Hepatocyte (in vitro differentiated cells): Measurements from ENCODE around the gene SPATA1. TPM values are rescaled to one million over a fixed set of nuclear protein-coding genes. Genes with fewer than 3 reads are reported as not detected.
"Not testable (repeated sequence)": the region's sequence is repeated elsewhere in the genome, so short reads cannot be mapped to it uniquely, and the experiment has no call there.

Experiments
- DNase-seq: peaks from one replicate; pipeline ENCODE4 v3.0.0-alpha.2; 2016; ENCODE audit warnings: low spot score
- H2AFZ ChIP-seq: fragments of 200-600 bp; sonication (generic); 2 replicates; pipeline ENCODE4 v1.6.0; 2016; ENCODE audit warnings: antibody characterized with exemption, mild to moderate bottlenecking
- H3K27ac ChIP-seq: fragments of 200-600 bp; sonication (generic); 2 replicates; pipeline ENCODE4 v1.5.1; 2016; ENCODE audit warnings: mild to moderate bottlenecking
- H3K27me3 ChIP-seq: fragments of 200-600 bp; sonication (generic); 2 replicates; pipeline ENCODE4 v1.6.1; 2016
- H3K36me3 ChIP-seq: fragments of 200-600 bp; sonication (generic); replicated peaks from 2 replicates; pipeline ENCODE4 v1.5.1; 2016; ENCODE audit warnings: low read depth; ENCODE audit not compliant: insufficient read depth
- H3K4me1 ChIP-seq: fragments of 200-600 bp; sonication (generic); 2 replicates; pipeline ENCODE4 v1.5.1; 2016; ENCODE audit warnings: mild to moderate bottlenecking, moderate library complexity; ENCODE audit not compliant: insufficient read depth
- H3K4me2 ChIP-seq: fragments of 200-600 bp; sonication (generic); 2 replicates; pipeline ENCODE4 v1.6.0; 2016
- H3K4me3 ChIP-seq: fragments of 200-600 bp; sonication (generic); 2 replicates; pipeline ENCODE4 v1.5.1; 2016; ENCODE audit warnings: mild to moderate bottlenecking
- H3K79me2 ChIP-seq: fragments of 200-600 bp; sonication (generic); 2 replicates; pipeline ENCODE4 v1.6.0; 2017; ENCODE audit warnings: mild to moderate bottlenecking
- H3K9me2 ChIP-seq: fragments of 200-600 bp; sonication (generic); replicated peaks from 2 replicates; pipeline ENCODE4 v1.6.0; 2017; ENCODE audit warnings: mild to moderate bottlenecking; ENCODE audit not compliant: insufficient read depth
- H3K9me3 ChIP-seq: fragments of 200-600 bp; sonication (generic); 2 replicates; pipeline ENCODE4 v1.5.1; 2016; ENCODE audit warnings: low read depth, mild to moderate bottlenecking
- H4K20me1 ChIP-seq: fragments of 200-600 bp; sonication (generic); 2 replicates; pipeline ENCODE4 v1.6.0; 2016; ENCODE audit warnings: mild to moderate bottlenecking; ENCODE audit not compliant: insufficient read depth, poor library complexity, severe bottlenecking
- CTCF ChIP-seq: fragments of 200-600 bp; sonication (generic); IDR thresholded peaks from 2 replicates; pipeline ENCODE4 v1.5.1; 2016; ENCODE audit warnings: antibody characterized with exemption, mild to moderate bottlenecking; ENCODE audit not compliant: poor library complexity
- EZH2 ChIP-seq: fragments of 200-600 bp; sonication (generic); IDR thresholded peaks from 2 replicates; pipeline ENCODE4 v1.6.1; 2016; ENCODE audit warnings: antibody characterized with exemption, mild to moderate bottlenecking, borderline replicate concordance
- EZH2phosphoT487 ChIP-seq: fragments of 200-600 bp; sonication (generic); IDR thresholded peaks from one replicate; pipeline ENCODE4 v1.6.1; 2018; ENCODE audit warnings: antibody characterized with exemption, mild to moderate bottlenecking, low read depth, moderate library complexity; ENCODE audit not compliant: unreplicated experiment, severe bottlenecking
- WGBS: methylation state at CpG from one replicate; pipeline ENCODE4 v1.1.6; 2016; ENCODE audit warnings: low lambda C conversion rate; ENCODE audit errors: missing lambda C conversion rate; 5-methylcytosine and 5-hydroxymethylcytosine counted together
- polyA plus RNA-seq: library from polyadenylated mRNA; unstranded; fragments of >200 nt; fragmentation: Nextera tagmentation; extraction: Ambion mirVana; gene quantifications from 2 replicates; pipeline ENCODE4 v1.2.1, GENCODE V29; 2016
- total RNA-seq: library from RNA; depleted of rRNA; stranded (reverse); fragments of >200 nt; gene quantifications from 2 replicates; pipeline ENCODE4 v1.2.3, GENCODE V29; 2014

Gene SPATA1
- total and polyA plus RNA-seq, 2 experiments from 2014 or later: 0.70 to 0.90 TPM

- no peak overlapping the region for H3K27ac ChIP-seq
- no peaks in the 10 kb centered on the region for H4K20me1 ChIP-seq
- H2AFZ ChIP-seq: no peak overlapping the region
- H3K9me2 ChIP-seq: no peaks in the 10 kb centered on the region
- no peak for DNase-seq
- no peak for TF ChIP-seq CTCF
- TF ChIP-seq EZH2: no peak
- no peak for TF ChIP-seq EZH2phosphoT487
- no peaks in the 10 kb centered on the region for H3K79me2 ChIP-seq
- H3K4me3 ChIP-seq: no peak overlapping the region
- no peaks in the 10 kb centered on the region for H3K36me3 ChIP-seq
- no peaks in the 10 kb centered on the region for H3K27me3 ChIP-seq
- peaks cover 9% of the 10 kb centered on the region for H3K4me1 ChIP-seq
- no peaks in the 10 kb centered on the region for H3K9me3 ChIP-seq
- H3K4me2 ChIP-seq: no peak overlapping the region
- 91% methylated on average over 1 of the region's 1 CpG for WGBS
These were observed 79.6 kb downstream of the SPATA1 start for GRCh38 chr1:84585803-84586202.

- Histone ChIP-seq H2AFZ (no peak overlapping the region), H3K36me3 (no peaks in the 10 kb centered on the region), H3K4me3 (no peak overlapping the region), H3K4me2 (no peak overlapping the region), H3K79me2 (no peaks in the 10 kb centered on the region), H4K20me1 (no peaks in the 10 kb centered on the region), H3K9me2 (no peaks in the 10 kb centered on the region), H3K9me3 (no peaks in the 10 kb centered on the region), H3K27ac (no peak overlapping the region), H3K27me3 (no peaks in the 10 kb centered on the region), H3K4me1 (peaks cover 9% of the 10 kb centered on the region)
- 78% methylated on average over 3 of the region's 3 CpGs for WGBS
- no peak for DNase-seq
- TF ChIP-seq CTCF (no peak), EZH2phosphoT487 (no peak), EZH2 (no peak)
These were observed 80.9 kb downstream of the SPATA1 start for GRCh38 chr1:84587099-84587498.

GRCh38 chr1:84594959-84595358 is 88.8 kb downstream of the SPATA1 start:
- not testable (repeated sequence) for H3K4me1 ChIP-seq, H3K27me3 ChIP-seq, H3K9me3 ChIP-seq, H3K27ac ChIP-seq, H3K4me2 ChIP-seq, DNase-seq, H3K79me2 ChIP-seq, H2AFZ ChIP-seq, H4K20me1 ChIP-seq, H3K36me3 ChIP-seq, H3K4me3 ChIP-seq, H3K9me2 ChIP-seq
- 86% methylated on average over 2 of the region's 2 CpGs for WGBS

- Histone ChIP-seq H2AFZ (no peak overlapping the region), H3K4me3 (no peak overlapping the region), H3K79me2 (no peaks in the 10 kb centered on the region), H3K27ac (no peak overlapping the region), H3K4me1 (no peaks in the 10 kb centered on the region), H3K4me2 (no peak overlapping the region), H4K20me1 (no peaks in the 10 kb centered on the region), H3K9me2 (no peaks in the 10 kb centered on the region), H3K36me3 (no peaks in the 10 kb centered on the region), H3K27me3 (no peaks in the 10 kb centered on the region), H3K9me3 (no peaks in the 10 kb centered on the region)
- DNase-seq: no peak
- 100% methylated on average over 1 of the region's 1 CpG for WGBS
- TF ChIP-seq EZH2: no peak
- no peak for TF ChIP-seq CTCF
- no peak for TF ChIP-seq EZH2phosphoT487
These were observed 90.8 kb downstream of the SPATA1 start for GRCh38 chr1:84597011-84597410.
